Neural cell (in vitro differentiated cells): Measurements from ENCODE around the gene NELL1.

Experiments used
- CTCF ChIP-seq: fragments of 450-650 bp; IDR thresholded peaks from 2 replicates; pipeline ENCODE4 v1.5.1; 2014; ENCODE audit warnings: antibody characterized with exemption, mild to moderate bottlenecking, moderate library complexity; ENCODE audit not compliant: poor library complexity, severe bottlenecking
- EP300 ChIP-seq: fragments of 450-650 bp; conservative IDR thresholded peaks from 2 replicates; pipeline ENCODE4 v1.6.1; 2014; ENCODE audit warnings: antibody characterized with exemption, mild to moderate bottlenecking, moderate library complexity; ENCODE audit not compliant: poor library complexity, severe bottlenecking
- EZH2 ChIP-seq: fragments of 200-600, 300-800 bp; shearing (Covaris generic), sonication (generic); IDR thresholded peaks from 2 replicates; pipeline ENCODE4 v1.6.1; 2014; ENCODE audit warnings: antibody characterized with exemption, low read length, borderline replicate concordance, mild to moderate bottlenecking; ENCODE audit not compliant: insufficient read depth, poor library complexity, severe bottlenecking
- MXI1 ChIP-seq: fragments of 450-650 bp; conservative IDR thresholded peaks from 2 replicates; pipeline ENCODE4 v1.6.1; 2014; ENCODE audit warnings: antibody characterized with exemption, mild to moderate bottlenecking; ENCODE audit not compliant: poor library complexity, severe bottlenecking
- POLR2AphosphoS5 ChIP-seq: IDR thresholded peaks from 2 replicates; pipeline ENCODE4 v1.6.1; 2012
- RAD21 ChIP-seq: fragments of 450-650 bp; conservative IDR thresholded peaks from 2 replicates; pipeline ENCODE4 v1.6.1; 2014; ENCODE audit warnings: antibody characterized with exemption, mild to moderate bottlenecking, moderate library complexity
- SMC3 ChIP-seq: fragments of 450-650 bp; conservative IDR thresholded peaks from 2 replicates; pipeline ENCODE4 v1.6.1; 2014; ENCODE audit warnings: antibody characterized with exemption, mild to moderate bottlenecking, moderate library complexity; ENCODE audit not compliant: poor library complexity

DNA sequence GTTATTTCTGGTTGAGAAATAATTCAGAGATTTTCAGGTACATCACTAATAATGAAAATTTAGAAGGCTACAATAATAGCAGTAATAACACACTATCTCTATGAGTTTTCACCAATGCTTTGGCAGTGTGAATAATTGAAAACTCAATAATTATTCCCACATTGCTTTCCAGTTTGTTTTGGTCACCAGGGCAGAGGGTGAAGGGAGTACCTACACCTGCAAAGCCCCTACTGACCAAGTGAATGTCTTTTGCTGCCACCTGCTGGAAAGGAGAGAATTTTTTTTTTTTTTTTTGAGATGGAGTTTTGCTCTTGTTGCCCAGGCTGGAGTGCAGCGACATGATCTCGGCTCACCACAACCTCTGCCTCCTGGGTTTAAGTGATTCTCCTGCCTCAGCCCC, 3.2 kb downstream of the NELL1 start:
- TF ChIP-seq CTCF, result peak; percentile 57
- no peak for TF ChIP-seq EZH2
- no peak for TF ChIP-seq POLR2AphosphoS5
- TF ChIP-seq SMC3, result no peak
- TF ChIP-seq EP300, result no peak
- no peak for TF ChIP-seq MXI1
- TF ChIP-seq RAD21, result no peak
